ENCODE data around the gene C7orf25. TPM values are rescaled to one million over a fixed set of nuclear protein-coding genes. Genes with fewer than 3 reads are reported as not detected.

C7orf25 gene
- total and polyA plus RNA-seq, 2 donors from 2014 or later, result 2.4 to 6.6 TPM

GRCh38 chr7:42876182-42877068 lies 35.4 kb downstream of the C7orf25 start:
- Histone ChIP-seq H3K27me3 (ENCODE audit: control insufficient read depth, insufficient read depth, low read length) (no peaks in the 10 kb centered on the region), H3K36me3 (ENCODE audit: control insufficient read depth in 2 of 3, insufficient read depth in 3 of 3, low read length in 3 of 3) (no peaks in the 10 kb centered on the region), H3K27ac (ENCODE audit: low read depth in 2 of 2, low read length in 2 of 2) (no peak overlapping the region), H3K4me1 (ENCODE audit: control insufficient read depth in 2 of 3, insufficient read depth in 2 of 3, low read depth in 1 of 3, low read length in 3 of 3) (no peaks in the 10 kb centered on the region), H3K9me3 (ENCODE audit: control insufficient read depth in 2 of 3, insufficient read depth in 1 of 3, low read length in 3 of 3) (no peaks in the 10 kb centered on the region), H3K9ac (ENCODE audit: low read length in 3 of 3) (no peak overlapping the region), H3K4me3 (ENCODE audit: low read length in 3 of 3) (no peak overlapping the region)
- peak in 4 of 5 donors; percentile 52 to 82 (median 67) for DNase-seq
- peak; percentile 79 for TF ChIP-seq CTCF (IDR thresholded peaks at IDR 0.05; ENCODE audit: borderline replicate concordance, extremely low read depth, insufficient read depth)
- FAIRE-seq, result peak; percentile 97
- intact Hi-C loops (cut with DNase I), result no loop called here

GRCh38 chr7:42869131-42870020 lies 42.5 kb downstream of the C7orf25 start:
- no peaks in the 10 kb centered on the region for H3K4me1 ChIP-seq (ENCODE audit: control insufficient read depth in 2 of 3, insufficient read depth in 2 of 3, low read depth in 1 of 3, low read length in 3 of 3)
- no peak for FAIRE-seq

GRCh38 chr7:42868480-42868879 lies 43.4 kb downstream of the C7orf25 start:
- Histone ChIP-seq H3K27me3 (ENCODE audit: control insufficient read depth, insufficient read depth, low read length) (no peaks in the 10 kb centered on the region), H3K4me1 (ENCODE audit: control insufficient read depth in 2 of 3, insufficient read depth in 2 of 3, low read depth in 1 of 3, low read length in 3 of 3) (no peaks in the 10 kb centered on the region), H3K4me3 (ENCODE audit: low read length in 3 of 3) (no peak overlapping the region), H3K9me3 (ENCODE audit: control insufficient read depth in 2 of 3, insufficient read depth in 1 of 3, low read length in 3 of 3) (no peaks in the 10 kb centered on the region), H3K27ac (ENCODE audit: low read depth in 2 of 2, low read length in 2 of 2) (no peak overlapping the region), H3K9ac (ENCODE audit: low read length in 3 of 3) (no peak overlapping the region), H3K36me3 (ENCODE audit: control insufficient read depth in 2 of 3, insufficient read depth in 3 of 3, low read length in 3 of 3) (no peaks in the 10 kb centered on the region)
- intact Hi-C loops (cut with DNase I), result no loop called here
- DNase-seq (no peak), FAIRE-seq (no peak)
- TF ChIP-seq CTCF (IDR thresholded peaks at IDR 0.05; ENCODE audit: borderline replicate concordance, extremely low read depth, insufficient read depth), result no peak

More at GRCh38 chr7:42869131-42870020, 42.5 kb downstream of the C7orf25 start:
- Histone ChIP-seq H3K27ac (ENCODE audit: low read depth in 2 of 2, low read length in 2 of 2) (no peak overlapping the region), H3K4me3 (ENCODE audit: low read length in 3 of 3) (no peak overlapping the region), H3K9ac (ENCODE audit: low read length in 3 of 3) (no peak overlapping the region), H3K36me3 (ENCODE audit: control insufficient read depth in 2 of 3, insufficient read depth in 3 of 3, low read length in 3 of 3) (no peaks in the 10 kb centered on the region), H3K9me3 (ENCODE audit: control insufficient read depth in 2 of 3, insufficient read depth in 1 of 3, low read length in 3 of 3) (no peaks in the 10 kb centered on the region), H3K27me3 (ENCODE audit: control insufficient read depth, insufficient read depth, low read length) (no peaks in the 10 kb centered on the region)
- intact Hi-C loops (cut with DNase I), result no loop called here
- no peak for TF ChIP-seq CTCF (IDR thresholded peaks at IDR 0.05; ENCODE audit: borderline replicate concordance, extremely low read depth, insufficient read depth)
- DNase-seq, result no peak

Other genes starting within 250 kb of the C7orf25 start
- gene PSMA2, start 20.1 kb upstream of the C7orf25 start, total RNA-seq, result 60.5 TPM
- gene PSMA2, start 20.1 kb upstream of the C7orf25 start, polyA plus RNA-seq (ENCODE audit: insufficient read depth, low read depth, low replicate concordance), result 202 TPM
- gene MRPL32, start 20.3 kb upstream of the C7orf25 start, total RNA-seq, result 45.8 TPM
- gene MRPL32, start 20.3 kb upstream of the C7orf25 start, polyA plus RNA-seq (ENCODE audit: insufficient read depth, low read depth, low replicate concordance), result 101 TPM
- gene HECW1, start 200.6 kb upstream of the C7orf25 start, total RNA-seq, result 0.50 TPM
- 7.5 TPM for gene HECW1, start 200.6 kb upstream of the C7orf25 start, polyA plus RNA-seq (ENCODE audit: insufficient read depth, low read depth, low replicate concordance)